Activated CD8-positive, alpha-beta memory T cell treated with anti-CD3 and anti-CD28 coated beads, Interleukin-2, amount 50 U/mL, for 24 hours (primary cell): Measurements from ENCODE around the gene AGAP1.

Source experiments
- DNase-seq: peaks from one replicate; pipeline ENCODE4 v3.0.0-alpha.2; 2020; ENCODE audit errors: extremely low read depth

AGAP1 gene

DNA sequence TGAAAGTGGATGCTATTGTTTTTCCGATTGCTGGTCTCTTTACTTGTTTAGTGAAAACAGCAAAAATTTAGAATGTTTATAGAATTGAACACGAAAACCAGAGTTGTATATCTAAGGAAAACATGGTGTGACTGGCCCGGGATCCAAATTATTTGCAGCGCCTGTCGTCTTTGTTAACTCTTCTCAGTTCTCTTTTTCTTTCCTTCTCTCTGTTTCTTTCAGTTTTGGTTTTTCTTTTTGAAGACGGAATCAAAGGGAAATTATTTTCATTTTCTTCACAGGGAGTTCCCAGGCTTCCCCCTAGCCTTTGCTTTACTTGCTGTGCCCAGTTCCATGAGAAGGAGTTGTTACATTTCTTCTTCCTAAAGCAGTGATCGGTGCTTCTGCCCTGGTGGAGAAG, 76.0 kb downstream of the AGAP1 start:
- no peak for DNase-seq

DNA sequence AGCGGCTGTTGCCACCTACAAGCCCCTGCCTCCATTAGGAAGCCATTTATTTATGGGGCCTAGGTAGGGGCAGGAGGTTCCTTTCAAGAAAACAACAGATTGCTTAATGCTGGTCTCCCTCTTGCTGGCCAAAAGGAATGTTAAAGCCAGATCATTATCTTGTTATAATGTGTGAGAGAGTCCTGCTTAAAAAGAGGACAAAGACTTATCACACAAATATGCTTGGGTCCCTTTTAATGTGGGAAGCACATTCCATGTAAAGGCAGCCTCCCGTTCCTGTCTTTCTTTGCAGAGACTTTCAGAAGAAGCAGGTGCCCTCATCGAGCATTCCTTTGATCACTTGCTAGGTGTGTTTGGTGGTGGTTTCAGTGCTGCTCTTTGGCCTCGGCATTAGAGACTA, 76.4 kb downstream of the AGAP1 start:
- no peak for DNase-seq

DNA sequence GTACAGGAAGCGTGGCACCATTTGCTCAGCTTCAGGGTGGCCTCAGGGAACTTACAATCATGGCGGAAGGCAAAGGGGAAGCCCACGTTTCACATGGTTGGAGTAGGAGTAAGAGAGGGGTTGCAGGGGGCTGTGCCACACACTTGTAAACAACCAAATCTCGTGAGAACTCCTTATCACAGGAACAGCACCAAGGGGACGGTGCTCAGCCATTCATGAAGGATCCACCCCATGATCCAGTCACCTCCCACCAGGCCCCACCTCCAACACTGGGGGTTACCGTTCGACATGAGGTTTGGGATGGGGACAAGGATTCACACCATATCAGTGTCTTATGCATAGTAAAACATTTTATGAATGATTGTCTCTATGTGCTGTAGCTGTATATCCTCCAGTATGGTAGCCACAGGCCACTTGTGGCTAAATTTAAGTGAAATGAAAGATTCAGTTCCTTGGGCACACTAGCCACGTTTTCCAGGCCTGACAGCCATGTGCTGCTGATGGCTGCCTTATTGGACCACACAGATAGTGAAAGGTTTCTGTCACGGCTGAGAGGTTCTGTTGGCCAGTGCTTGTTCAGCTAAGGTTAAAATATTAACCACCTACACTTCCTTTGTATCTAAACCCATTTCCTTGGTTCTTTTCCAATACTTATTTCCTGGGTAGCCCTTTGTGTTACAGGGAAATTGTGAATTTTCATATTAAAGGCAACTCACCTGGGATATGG, 77.3 kb downstream of the AGAP1 start:
- no peak for DNase-seq

DNA sequence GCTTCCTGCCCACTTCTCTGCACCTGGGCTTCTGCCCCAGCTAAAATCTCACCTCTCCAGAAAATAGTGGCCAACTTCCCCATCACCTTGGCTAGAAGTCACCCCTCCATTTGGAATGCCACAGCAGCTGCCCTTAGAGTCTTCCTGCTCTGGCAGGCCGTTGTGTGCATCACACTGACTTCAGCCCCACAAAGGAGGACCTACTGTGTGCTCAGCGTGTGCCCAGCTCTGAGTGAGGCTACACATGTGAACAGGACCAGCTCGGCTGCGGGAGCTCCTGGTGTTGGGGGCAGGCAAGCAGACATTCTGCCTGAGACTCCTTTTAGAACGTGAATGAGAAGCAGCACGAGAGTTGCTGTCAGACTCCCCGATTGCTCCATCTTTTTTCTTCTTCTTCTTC, 78.7 kb downstream of the AGAP1 start:
- DNase-seq = no peak

DNA sequence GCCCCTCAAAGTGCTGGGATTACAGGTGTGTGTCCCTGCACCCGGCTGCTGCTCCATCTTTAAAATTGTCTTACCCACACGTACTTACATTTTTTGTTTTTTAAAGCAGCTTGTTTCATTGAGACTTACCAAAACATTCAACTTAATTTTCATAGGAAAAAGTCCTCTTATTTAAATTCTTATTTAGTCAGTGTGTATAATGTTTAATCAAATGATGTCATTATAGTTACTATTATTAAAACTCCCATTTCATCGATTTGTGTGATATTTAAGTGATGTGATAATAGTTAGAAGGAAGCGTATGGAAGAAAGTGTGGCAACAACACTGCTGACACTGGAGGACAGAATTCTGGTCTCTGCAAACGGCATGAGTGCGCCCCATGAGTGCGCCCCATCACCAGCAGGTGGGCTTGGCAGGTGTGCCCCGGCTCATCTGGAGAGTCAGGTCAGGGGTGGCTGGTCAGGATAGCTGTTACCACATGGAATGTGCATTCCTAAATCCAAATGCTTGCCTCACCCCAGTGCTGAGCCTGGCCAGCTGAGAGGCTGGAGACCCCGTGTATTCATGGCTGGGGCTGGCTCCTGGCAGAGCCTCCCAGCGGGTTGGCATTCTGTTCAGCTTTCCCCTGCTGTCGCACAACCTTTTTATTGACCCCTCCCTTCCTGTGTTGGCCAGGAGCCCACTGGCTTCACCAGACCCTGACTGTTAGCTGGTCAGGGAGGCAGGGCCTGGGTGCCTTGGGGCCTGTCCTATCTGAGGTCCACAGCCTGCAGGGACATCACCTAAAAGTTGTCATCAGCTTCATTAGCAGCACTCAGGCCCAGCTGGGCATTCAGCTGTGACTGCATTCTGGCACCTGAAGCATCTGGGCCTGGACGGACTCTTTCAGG, 79.7 kb downstream of the AGAP1 start:
- no peak for DNase-seq

DNA sequence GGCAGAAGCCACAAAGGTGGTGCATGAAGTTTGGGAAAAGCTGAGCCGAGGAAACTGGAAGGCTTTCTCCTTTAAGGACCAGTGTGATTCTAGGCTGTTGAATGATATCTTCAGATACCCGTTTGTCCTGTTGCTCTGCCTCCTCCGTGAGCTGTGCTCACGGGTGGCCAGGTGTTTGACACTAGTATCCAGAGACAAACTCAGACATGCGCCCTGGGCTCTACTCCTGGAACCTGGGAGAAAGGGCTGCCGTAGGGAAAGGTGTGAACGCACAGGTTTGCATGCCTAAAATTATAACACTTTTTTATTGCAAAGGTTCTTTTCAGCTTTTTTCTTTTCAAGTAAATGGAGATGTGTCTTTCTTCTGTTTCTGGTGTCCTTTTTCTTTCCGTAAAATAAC, 81.6 kb downstream of the AGAP1 start:
- no peak for DNase-seq

DNA sequence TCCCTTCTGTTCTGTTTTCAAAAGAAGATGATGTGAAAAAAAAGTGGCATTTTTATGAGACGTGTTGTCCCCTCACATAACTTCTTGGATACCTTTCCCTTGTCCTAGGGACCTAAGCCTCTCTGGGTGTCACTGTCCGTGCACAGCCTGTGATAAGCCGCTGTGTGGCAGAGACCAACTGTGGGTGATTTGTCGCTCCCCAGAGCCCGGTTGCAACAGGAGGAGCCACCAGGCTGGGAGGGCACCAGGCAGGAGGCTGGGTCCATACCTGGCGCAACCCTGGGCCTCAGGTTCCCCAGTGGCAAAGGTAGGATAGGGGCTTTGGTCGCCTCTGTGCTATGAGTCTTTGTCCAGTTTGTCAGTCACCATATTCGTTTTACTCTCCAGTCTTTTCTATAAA, 82.1 kb downstream of the AGAP1 start:
- DNase-seq = no peak

DNA sequence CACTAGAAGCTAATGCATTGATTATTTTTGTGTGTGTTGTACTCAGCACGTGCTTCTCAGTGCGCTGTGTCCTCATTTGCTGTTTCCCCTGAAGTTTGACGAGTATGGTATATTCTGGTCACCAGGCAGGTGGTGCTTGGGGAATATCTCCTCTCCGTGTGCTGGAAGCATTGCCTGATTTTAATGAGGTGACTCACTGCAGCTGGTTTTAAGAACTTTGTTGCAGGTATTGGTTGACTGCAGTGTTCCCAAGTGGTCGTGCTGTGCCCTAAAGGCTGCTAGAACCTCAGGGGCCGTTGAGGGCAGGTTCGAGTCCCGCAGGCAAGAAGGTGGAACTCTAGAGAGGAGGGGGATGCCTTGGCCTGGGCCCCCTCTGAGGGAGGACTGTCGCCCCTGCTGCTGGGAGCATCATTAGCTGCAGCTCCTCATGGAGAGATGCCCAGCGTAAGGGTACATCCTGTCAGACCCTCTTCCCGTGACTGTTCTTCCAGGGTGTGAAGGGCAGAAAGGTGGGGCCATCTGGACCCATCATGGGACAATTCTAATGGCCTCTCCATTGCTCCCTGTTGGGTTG, 82.6 kb downstream of the AGAP1 start:
- DNase-seq = no peak

DNA sequence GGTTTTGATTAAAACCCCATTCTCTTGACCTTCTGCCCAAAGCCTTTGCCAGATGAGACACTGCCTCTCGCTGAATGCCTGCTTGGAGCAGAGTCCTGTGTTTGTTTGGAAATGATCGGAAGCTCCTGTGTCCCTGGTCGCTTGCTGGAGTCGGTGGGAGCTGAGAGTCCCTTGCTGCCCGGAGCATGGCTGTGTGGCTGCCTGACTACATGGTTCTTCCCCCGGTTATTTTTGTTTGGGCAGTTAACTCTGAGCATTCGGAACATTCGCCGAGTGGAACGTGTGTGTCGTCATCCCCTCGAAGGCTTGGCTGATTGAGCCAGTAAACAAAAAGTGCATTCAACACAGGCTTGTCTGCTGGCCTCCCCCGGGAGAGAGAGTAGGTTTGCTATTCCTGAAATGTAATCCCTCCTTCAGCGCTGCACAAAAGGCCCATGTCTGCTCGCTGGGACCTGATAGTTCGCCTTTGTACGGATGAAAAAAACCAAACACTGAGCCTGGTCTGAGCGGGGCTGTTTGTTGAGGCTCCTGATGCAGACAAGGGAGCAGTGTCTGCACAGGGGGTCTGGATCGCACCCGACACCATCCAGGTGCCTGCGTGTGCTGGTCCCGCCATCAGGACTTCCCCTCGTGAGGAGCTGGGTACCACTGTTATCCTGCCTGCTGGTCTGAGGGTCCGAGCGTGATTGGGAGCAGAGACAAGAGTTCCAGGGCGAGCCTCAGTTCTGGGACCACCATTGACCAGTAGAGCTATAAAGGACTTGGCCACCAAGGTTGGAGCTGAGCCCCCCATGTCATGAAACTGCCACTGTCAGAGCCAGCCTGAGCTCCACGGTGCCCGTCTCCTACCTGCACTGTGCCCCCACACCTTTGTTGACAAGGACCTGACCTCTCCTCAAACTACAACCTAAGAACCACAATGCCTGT, 83.8 kb downstream of the AGAP1 start:
- DNase-seq = no peak

DNA sequence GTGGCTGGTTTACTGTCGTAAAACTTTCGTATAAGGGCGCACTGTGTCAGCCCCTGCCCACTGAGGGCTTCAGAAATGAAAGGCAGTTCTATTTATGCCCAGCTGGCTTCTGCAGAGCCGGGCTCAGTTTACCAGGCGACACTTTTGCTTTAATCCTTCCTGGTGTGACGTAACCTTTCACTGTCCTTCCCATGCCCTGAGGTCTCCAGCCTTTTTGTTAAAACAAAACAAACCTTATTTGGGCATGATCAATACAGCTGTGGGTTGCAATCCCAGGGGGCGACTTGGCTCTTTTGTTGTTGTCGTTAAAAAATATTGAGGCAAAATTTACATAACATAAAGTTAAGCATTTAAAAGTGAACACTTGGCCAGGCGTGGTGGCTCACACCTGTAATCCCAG, 85.3 kb downstream of the AGAP1 start:
- DNase-seq = no peak

DNA sequence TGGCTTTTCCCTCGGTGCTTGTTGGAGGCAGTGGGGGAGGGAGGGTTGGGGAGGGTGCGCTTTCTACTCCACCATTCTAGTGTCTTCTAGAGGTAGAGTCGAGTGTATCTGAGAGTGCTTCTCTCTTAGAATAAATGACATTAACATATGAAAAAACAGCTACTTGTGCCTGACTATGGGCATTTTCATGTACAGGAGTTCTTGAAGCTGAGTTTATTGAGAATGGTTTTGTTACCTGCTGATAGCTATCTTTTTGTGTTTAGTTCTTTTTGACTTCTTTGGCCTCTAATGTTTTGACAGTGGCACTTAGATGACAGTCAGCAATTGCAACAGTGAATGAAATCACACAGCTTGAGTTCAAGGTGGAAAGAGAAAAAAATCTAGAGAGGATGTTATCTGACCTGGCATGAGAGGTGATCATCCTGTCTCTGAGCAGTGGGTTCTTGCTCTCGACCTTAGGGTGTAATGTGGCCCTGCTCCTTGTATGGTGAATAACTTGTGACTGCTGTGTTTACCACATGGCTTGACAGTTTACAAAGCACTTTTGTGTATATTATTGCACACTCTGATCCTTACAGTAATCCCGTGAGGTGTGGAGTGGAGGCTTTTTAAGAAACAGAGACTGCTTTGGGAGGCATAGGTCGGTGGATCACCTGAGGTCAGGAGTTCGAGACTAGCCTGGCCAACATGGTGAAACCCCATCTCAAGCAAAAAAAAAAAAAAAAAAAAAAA, 86.7 kb downstream of the AGAP1 start:
- DNase-seq = no peak

DNA sequence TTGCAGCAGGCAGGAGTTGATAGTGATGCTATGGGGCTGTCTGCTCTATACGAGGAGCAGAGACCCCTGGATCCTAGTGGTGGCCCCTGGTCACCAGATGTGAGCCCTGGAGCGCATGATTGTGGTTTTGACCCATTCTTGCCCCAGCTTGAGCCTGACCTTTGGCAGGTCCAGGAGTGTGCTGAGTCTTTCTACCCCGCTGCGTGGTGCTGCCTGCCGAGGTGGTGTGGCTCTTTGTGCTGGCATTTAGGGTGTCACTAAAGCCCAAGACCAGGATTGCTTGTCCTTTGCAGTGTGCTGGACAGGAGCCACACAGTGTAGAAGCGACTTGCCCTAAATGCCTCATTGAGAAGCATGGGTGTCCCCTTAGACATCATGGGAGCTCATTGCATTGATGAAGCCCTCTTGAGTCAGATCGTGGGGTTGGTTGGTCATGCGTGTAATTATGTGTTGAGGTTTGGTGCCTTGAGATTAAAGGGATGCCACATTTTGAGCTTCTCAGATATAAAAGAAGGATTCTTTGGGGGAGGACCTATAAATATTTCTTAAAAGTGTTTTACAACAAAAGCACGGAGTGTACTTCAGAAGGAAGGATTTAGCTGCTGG, 88.3 kb downstream of the AGAP1 start:
- no peak for DNase-seq

DNA sequence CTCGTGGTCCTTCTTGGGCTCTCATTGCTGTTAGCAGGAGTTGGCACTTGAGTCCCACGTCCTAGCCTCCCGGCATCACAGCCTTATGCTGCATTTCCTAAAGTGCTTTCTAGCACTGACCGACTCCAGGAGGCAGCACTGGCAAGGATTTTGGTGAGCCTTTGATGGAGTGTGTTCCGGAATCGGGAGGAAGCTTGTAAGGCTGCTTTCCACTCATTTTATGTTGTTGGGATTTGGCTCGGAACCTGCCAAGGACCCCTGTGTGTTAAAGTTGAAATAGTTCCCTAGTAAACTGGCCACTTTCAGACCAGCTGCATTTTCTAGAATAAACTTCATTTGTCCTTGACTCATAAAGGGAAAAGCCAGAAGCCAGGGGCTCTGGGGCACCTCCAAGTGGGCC, 88.9 kb downstream of the AGAP1 start:
- no peak for DNase-seq

DNA sequence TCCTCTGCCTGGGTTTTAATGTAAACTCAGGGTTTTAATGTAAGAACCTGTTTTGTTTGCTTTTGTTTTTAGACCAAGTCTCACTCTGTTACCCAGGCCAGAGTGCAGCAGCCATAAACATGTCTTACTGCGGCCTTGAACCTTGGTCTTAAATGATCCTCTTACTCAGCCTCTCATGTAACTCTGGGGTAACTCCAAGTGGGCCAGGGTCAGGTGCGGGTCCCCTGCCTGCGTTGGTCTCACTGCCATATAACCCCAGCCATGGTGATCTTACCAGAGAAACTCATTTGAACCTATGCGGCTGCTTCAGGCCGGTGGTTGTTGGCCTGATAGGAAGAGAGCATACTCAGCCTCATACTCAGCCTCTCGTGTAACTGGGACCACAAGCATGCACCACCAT, 89.3 kb downstream of the AGAP1 start:
- no peak for DNase-seq

DNA sequence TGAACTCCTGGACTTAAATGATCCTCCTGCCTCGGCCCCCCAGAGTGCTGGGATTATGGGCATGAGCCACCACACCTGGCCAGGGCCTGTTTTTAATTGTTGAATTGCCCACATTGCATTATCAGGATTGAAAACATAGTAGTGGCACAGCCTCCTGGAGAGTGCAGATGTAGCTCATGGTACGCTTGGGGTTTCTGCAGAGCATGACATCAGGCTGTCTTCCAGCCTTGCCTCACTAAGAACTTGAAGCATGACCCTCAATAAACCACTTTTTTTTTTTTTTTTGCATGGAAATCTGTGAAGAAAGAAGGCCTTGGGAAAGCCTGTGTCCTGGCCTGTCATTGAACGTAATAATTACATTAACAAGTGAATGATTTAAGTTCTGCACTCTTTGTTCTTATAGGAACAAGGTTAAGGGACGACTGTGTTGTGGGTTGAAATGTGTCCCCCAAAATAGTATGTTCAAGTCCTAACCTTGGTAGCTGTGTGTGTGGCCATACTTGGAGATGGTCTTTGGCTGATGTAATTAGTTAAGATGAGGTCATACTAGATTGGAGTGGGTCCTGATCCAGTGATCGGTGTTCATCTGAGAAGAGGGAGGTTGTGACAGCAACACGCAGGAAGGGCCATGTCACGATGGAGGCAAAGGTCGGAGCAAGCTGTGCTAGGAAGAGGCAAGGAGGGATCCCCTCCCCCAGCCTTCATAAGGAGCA, 90.2 kb downstream of the AGAP1 start:
- no peak for DNase-seq

DNA sequence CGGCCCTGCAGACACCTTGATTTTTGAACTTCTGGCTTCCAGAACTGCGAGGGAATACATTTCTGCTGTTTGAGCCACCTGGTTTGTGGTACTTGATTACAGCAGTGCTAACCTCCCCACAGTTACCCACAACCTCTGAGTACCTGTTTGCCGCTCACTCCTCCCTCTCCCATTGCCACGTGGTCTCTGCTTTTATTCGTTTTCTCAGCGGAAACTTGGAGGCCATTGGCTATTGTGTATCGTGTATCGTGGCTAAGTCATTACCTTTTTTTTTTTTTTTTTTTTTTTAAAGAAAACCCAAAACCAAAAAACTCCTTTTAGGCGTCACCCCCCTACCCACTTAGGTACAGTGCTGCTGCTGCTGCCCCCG, 90.8 kb downstream of the AGAP1 start:
- no peak for DNase-seq

DNA sequence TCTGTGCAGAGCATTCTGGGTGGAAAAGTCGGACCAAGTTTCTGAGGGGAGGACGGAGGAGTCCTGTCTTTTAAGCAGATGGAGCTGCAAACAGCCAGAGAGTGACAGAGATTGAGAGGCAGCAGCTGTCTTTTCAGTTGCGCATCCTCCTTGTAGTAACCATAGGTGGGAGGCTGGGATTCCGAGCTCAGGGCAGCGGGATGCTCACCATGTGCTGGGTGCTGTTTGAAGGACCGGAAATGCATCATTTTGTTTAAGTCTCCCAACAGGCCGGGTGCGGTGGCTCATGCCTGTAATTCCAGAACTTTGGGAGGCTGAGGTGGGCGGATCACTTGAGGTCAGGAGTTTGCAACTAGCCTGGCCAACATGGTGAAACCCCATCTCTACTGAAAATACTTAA, 93.4 kb downstream of the AGAP1 start:
- DNase-seq = no peak

DNA sequence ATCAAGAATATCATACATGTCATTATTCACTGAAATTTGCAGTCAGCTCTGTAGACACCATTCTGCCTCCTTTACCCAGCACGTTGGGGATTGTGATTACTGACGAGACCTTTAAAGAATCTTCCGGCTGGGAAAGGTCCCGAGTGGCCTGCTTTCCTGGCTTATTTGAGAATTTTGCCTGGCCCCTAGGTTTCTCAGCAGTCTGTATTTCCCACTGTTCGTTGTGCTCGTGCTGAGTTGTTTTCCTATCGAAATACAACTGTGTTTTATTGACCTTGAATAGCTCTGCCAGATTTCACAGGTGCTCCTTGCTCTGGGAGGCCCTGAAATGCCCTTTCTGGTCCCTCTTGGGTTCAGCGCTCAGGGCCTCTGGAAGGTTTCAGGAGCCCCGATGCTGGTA, 94.9 kb downstream of the AGAP1 start:
- no peak for DNase-seq

DNA sequence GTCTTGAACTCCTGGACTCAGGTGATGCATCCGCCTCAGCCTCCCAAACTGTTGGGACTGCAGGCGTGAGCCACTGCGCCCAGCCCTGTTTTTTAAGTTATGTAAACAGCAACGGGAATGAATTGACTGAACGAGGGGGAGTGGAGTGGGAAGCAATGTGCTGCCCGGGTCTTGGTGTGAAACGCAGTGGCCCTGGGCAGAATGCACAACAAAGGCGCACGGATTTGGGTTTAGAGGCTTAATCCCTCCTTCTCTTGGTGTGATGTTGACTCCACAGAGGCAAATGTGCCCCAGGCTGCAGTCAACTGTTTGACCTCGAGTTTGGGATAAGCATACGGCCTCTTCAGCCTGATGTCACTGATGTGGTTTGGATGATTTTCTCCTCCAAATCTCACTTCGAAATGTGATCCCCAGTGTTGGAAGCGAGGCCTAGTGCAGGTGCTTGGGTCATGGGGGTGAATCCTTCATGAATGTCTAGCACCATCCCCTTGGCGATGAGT, 97.4 kb downstream of the AGAP1 start:
- no peak for DNase-seq

DNA sequence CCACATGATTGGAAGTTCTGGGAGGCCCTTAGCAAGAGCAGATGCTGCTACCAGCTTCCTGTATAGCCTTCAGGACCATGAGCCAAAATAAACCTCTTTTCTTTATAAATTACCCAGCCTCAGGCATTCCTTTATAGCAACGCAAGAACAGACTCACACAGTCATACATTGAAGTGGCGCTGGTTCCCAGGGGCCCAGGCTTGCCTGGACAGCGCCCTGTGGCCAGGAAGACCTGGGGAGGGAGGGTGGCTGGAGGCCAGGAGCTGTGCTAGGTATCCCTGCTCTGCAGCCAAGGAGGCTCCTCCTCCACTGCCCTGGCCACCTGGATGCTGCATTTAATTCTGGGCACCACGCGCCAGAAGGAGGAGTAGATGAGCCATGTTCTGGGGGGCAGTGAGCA, 98.1 kb downstream of the AGAP1 start:
- DNase-seq = no peak
